Measurements from ENCODE around the gene LIPF. TPM values are rescaled to one million over a fixed set of nuclear protein-coding genes. Genes with fewer than 3 reads are reported as not detected.
"Not testable (repeated sequence)": the region's sequence is repeated elsewhere in the genome, so short reads cannot be mapped to it uniquely, and the experiment has no call there.

LIPF gene
- total and polyA plus RNA-seq, 12 donors, result 0.17 to 1.5 (median 1.1) TPM; not detected in 8

- no peaks in the 10 kb centered on the region for H3K9me3 ChIP-seq (replicated peaks in 1 of 3)
- no peak for DNase-seq
- TF ChIP-seq POLR2A (IDR thresholded peaks at IDR 0.05) (no peak), CTCF (IDR thresholded peaks at IDR 0.05) (no peak)
- 44 to 54% (median 48%) methylated on average over 2 of the region's 2 CpGs for WGBS, 4 donors
- no peak overlapping the region for H3K4me3 ChIP-seq
- no peak overlapping the region for H3K27ac ChIP-seq
- intact Hi-C loops (cut with DNase I), result loop anchor here in 1 of 2 donors (10.0 kb wide), 1 partner anchor 87 kb away; no protein-coding TSS in a partner anchor
- no peaks in the 10 kb centered on the region for H3K27me3 ChIP-seq
- H3K4me1 ChIP-seq (replicated peaks in 1 of 2), result no peaks in the 10 kb centered on the region
- H3K36me3 ChIP-seq (replicated peaks in 1 of 2), result no peaks in the 10 kb centered on the region
Observed at GRCh38 chr10:88707429-88708155, 43.4 kb downstream of the LIPF start.

- H3K27me3 ChIP-seq; H3K27ac ChIP-seq; H3K4me3 ChIP-seq; H3K9me3 ChIP-seq (replicated peaks in 1 of 3); DNase-seq; H3K36me3 ChIP-seq (replicated peaks in 1 of 2); H3K4me1 ChIP-seq (replicated peaks in 1 of 2): not testable (repeated sequence)
- intact Hi-C loops (cut with DNase I), result loop anchor here in 1 of 2 donors (10.0 kb wide), 1 partner anchor 85 kb away; no protein-coding TSS in a partner anchor
- 62 to 68% (median 65%) methylated on average over 6 of the region's 6 CpGs for WGBS, 4 donors
Observed at GRCh38 chr10:88709361-88709760, 45.1 kb downstream of the LIPF start.

GRCh38 chr10:88715517-88715916 lies 51.3 kb downstream of the LIPF start:
- Histone ChIP-seq H3K36me3 (replicated peaks in 1 of 2) (no peaks in the 10 kb centered on the region), H3K4me1 (replicated peaks in 1 of 2) (no peaks in the 10 kb centered on the region), H3K27me3 (peaks cover 5% of the 10 kb centered on the region), H3K4me3 (no peak overlapping the region), H3K27ac (no peak overlapping the region), H3K9me3 (replicated peaks in 1 of 3) (no peaks in the 10 kb centered on the region)
- DNase-seq, result no peak
- WGBS, 4 donors, result 92 to 99% (median 94%) methylated on average over 1 of the region's 1 CpG
- intact Hi-C loops (cut with DNase I), result no loop called here
- TF ChIP-seq POLR2A (IDR thresholded peaks at IDR 0.05), result no peak
- TF ChIP-seq CTCF (IDR thresholded peaks at IDR 0.05), result no peak

- Histone ChIP-seq H3K9me3 (replicated peaks in 1 of 3) (no peaks in the 10 kb centered on the region), H3K27ac (no peak overlapping the region), H3K4me3 (no peak overlapping the region), H3K4me1 (replicated peaks in 1 of 2) (no peaks in the 10 kb centered on the region), H3K27me3 (peaks cover 5% of the 10 kb centered on the region), H3K36me3 (replicated peaks in 1 of 2) (no peaks in the 10 kb centered on the region)
- WGBS, 4 donors, result 83 to 98% (median 85%) methylated on average over 4 of the region's 4 CpGs
- TF ChIP-seq POLR2A (IDR thresholded peaks at IDR 0.05), result no peak
- TF ChIP-seq CTCF (IDR thresholded peaks at IDR 0.05), result no peak
- DNase-seq, result no peak
- intact Hi-C loops (cut with DNase I), result no loop called here
Observed at GRCh38 chr10:88721392-88721791, 57.1 kb downstream of the LIPF start.

- no peaks in the 10 kb centered on the region for H3K4me1 ChIP-seq (replicated peaks in 1 of 2)
- intact Hi-C loops (cut with DNase I), result no loop called here
- TF ChIP-seq CTCF (IDR thresholded peaks at IDR 0.05) (no peak), POLR2A (IDR thresholded peaks at IDR 0.05) (no peak)
- no peaks in the 10 kb centered on the region for H3K27me3 ChIP-seq
- H3K9me3 ChIP-seq (replicated peaks in 1 of 3), result no peaks in the 10 kb centered on the region
- WGBS, 4 donors, result 42 to 52% (median 50%) methylated on average over 1 of the region's 1 CpG
- H3K27ac ChIP-seq, result no peak overlapping the region
- DNase-seq, result no peak
- H3K4me3 ChIP-seq, result no peak overlapping the region
- H3K36me3 ChIP-seq (replicated peaks in 1 of 2), result no peaks in the 10 kb centered on the region
Observed at GRCh38 chr10:88725798-88726197, 61.6 kb downstream of the LIPF start.

Measured in adrenal gland (tissue), 12 donors.